Prostate gland (tissue), 2 donors: ENCODE data around the gene KCNK6. TPM values are rescaled to one million over a fixed set of nuclear protein-coding genes. Genes with fewer than 3 reads are reported as not detected.
A peak's percentile ranks its signal among the peaks of the same experiment; 100 is the strongest.

Source experiments
- DNase-seq: peaks from one replicate; pipeline ENCODE4 v3.0.0-alpha.2; 2019; ENCODE audit warnings: low spot score
- H3K27ac ChIP-seq, 2 donors: fragments of 200-600 bp; sonication (generic); 2 replicates each; pipeline ENCODE4 v1.5.1; 2017 to 2019
- H3K27me3 ChIP-seq: fragments of 200-600 bp; sonication (generic); replicated peaks from 2 replicates; pipeline ENCODE4 v1.5.1; 2019; ENCODE audit not compliant: insufficient read depth
- H3K36me3 ChIP-seq, 2 donors: fragments of 200-600 bp; sonication (generic); 1 replicate in 1 of 2; 2 replicates in 1 of 2; pipeline versions ENCODE4 v1.5.1 to v1.8.1; 2017 to 2019
- H3K4me1 ChIP-seq: fragments of 200-600 bp; sonication (generic); replicated peaks from 2 replicates; pipeline ENCODE4 v1.5.1; 2019
- H3K4me3 ChIP-seq, 2 donors: fragments of 200-600 bp; sonication (generic); 2 replicates each; pipeline ENCODE4 v1.5.1; 2017 to 2019
- H3K9me3 ChIP-seq: fragments of 200-600 bp; sonication (generic); 2 replicates; pipeline ENCODE4 v1.5.1; 2017
- CTCF ChIP-seq, 4 experiments: fragments of 200-600 bp in 2 of 4; fragments of 450-650 bp in 2 of 4; sonication (generic) in 2 of 4; IDR thresholded peaks; 1 replicate in 3 of 4; 2 replicates in 1 of 4; pipeline ENCODE4 v1.5.1; 2016 to 2019; ENCODE audit warnings: antibody characterized with exemption in 4 of 4, mild to moderate bottlenecking in 2 of 4, moderate library complexity in 2 of 4
- POLR2A ChIP-seq: fragments of 450-650 bp; IDR thresholded peaks from one replicate; pipeline ENCODE4 v1.6.1; 2016; ENCODE audit warnings: antibody characterized with exemption, mild to moderate bottlenecking
- POLR2AphosphoS5 ChIP-seq: sonication (generic); formaldehyde crosslinking; IDR thresholded peaks from one replicate; pipeline ENCODE4 v1.6.1; 2017; ENCODE audit warnings: antibody characterized with exemption
- whole genome bisulfite sequencing: methylation state at CpG from one replicate; pipeline ENCODE4 v1.1.5; 2018; 5-methylcytosine and 5-hydroxymethylcytosine counted together
- intact Hi-C: fragments of 100-400 bp; cut with DNase I; formaldehyde crosslinking; loops from one replicate; pipeline ENCODE4 v1.14.2; 2022
- total RNA-seq, 2 donors: library from RNA; depleted of rRNA; stranded (reverse); fragments of >200 nt; gene quantifications; one replicate each; pipeline ENCODE4 v1.1.0, GENCODE V29; 2016

The KCNK6 gene
- total RNA-seq, 2 donors from 2014 or later, result 5.9 to 7.3 TPM

DNA sequence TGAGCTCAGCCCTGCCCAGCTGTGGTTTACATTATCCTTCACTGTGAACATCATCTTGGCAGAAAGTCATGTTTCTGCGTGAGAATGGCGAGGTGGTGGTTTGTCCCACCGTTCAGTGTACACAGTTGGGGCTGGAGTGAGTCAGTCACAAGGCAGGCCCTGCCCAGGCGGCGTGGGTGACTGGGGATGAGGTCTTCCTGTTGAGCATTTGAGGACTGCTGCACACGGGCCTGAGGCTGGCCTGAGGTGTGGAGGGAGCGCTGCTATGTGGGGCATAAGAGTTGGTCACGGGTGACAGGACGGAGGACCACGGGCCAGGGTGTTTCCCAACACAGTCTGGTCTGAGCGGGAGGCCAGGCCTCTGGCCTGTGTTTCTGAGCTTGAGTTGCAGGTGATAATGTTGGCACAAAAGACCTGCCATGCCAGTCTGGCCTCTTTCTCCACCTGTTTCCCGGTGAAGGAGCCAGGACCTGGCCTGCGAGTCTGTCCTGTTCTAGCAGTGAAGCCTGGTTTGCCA, 29.0 kb upstream of the KCNK6 start:
- peak; percentile 96 for DNase-seq
- no peaks in the 10 kb centered on the region for H3K9me3 ChIP-seq
- intact Hi-C loops, result no loop called here
- H3K4me1 ChIP-seq, result peaks cover 23% of the 10 kb centered on the region
- no peaks in the 10 kb centered on the region for H3K27me3 ChIP-seq
- no peak overlapping the region for H3K4me3 ChIP-seq
- 34% methylated on average over 13 of the region's 13 CpGs for WGBS
- H3K27ac ChIP-seq, result peak overlapping the region; percentile 80 to 83
- TF ChIP-seq POLR2AphosphoS5 (peak; percentile 94), POLR2A (no peak)
- H3K36me3 ChIP-seq, result peaks cover 0 to 7% of the 10 kb centered on the region in 2 donors

GRCh38 chr19:38291855-38292254, 27.8 kb upstream of the KCNK6 start:
- TF ChIP-seq POLR2A (no peak), CTCF (IDR thresholded peaks at IDR 0.05) (peak in 1 of 4 experiments; percentile 19)
- H3K9me3 ChIP-seq, result no peaks in the 10 kb centered on the region
- H3K36me3 ChIP-seq, result peaks cover 0 to 7% of the 10 kb centered on the region in 2 donors
- intact Hi-C loops, result no loop called here
- peak; percentile 46 for DNase-seq
- H3K27ac ChIP-seq, result peak overlapping the region; percentile 80 to 83
- H3K27me3 ChIP-seq, result no peaks in the 10 kb centered on the region
- H3K4me3 ChIP-seq, result no peak overlapping the region
- H3K4me1 ChIP-seq, result peaks cover 23% of the 10 kb centered on the region
- 55% methylated on average over 14 of the region's 15 CpGs for WGBS

GRCh38 chr19:38293281-38293680, 26.4 kb upstream of the KCNK6 start:
- 80% methylated on average over 9 of the region's 9 CpGs for WGBS
- no peak for DNase-seq
- Histone ChIP-seq H3K4me3 (no peak overlapping the region), H3K27ac (peak overlapping the region in 1 of 2 donors; percentile 80), H3K4me1 (peaks cover 23% of the 10 kb centered on the region), H3K36me3 (peaks cover 0 to under 1% of the 10 kb centered on the region in 2 donors), H3K27me3 (no peaks in the 10 kb centered on the region), H3K9me3 (no peaks in the 10 kb centered on the region)
- intact Hi-C loops, result no loop called here
- TF ChIP-seq POLR2AphosphoS5, result no peak
- no peak for TF ChIP-seq CTCF (IDR thresholded peaks at IDR 0.05)
- no peak for TF ChIP-seq POLR2A

DNA sequence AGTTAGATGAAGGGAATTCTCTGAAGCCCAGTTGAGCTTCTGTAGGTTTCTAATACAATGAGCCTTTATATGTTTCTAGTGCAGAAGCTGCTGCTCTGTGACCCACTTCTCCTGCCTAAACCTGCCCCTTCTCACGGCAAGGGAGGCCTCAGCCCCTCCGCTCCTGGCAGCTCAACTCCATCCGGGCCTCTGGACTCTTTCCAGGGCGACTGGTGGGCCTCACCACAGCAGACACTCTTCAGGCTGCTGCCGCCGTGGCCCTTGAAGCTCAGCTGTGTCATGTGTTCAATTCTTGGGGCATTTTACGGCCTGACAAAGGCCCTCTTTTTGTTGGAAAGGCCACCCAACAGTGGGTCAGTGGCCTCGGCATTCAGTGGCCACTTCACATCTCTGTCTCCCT, 25.6 kb upstream of the KCNK6 start:
- Histone ChIP-seq H3K27me3 (no peaks in the 10 kb centered on the region), H3K9me3 (no peaks in the 10 kb centered on the region), H3K4me3 (no peak overlapping the region), H3K36me3 (no peaks in the 10 kb centered on the region), H3K27ac (no peak overlapping the region), H3K4me1 (peaks cover 24% of the 10 kb centered on the region)
- TF ChIP-seq CTCF (IDR thresholded peaks at IDR 0.05) (no peak), POLR2AphosphoS5 (no peak), POLR2A (no peak)
- DNase-seq, result no peak
- 58% methylated on average over 8 of the region's 8 CpGs for WGBS
- intact Hi-C loops, result no loop called here

DNA sequence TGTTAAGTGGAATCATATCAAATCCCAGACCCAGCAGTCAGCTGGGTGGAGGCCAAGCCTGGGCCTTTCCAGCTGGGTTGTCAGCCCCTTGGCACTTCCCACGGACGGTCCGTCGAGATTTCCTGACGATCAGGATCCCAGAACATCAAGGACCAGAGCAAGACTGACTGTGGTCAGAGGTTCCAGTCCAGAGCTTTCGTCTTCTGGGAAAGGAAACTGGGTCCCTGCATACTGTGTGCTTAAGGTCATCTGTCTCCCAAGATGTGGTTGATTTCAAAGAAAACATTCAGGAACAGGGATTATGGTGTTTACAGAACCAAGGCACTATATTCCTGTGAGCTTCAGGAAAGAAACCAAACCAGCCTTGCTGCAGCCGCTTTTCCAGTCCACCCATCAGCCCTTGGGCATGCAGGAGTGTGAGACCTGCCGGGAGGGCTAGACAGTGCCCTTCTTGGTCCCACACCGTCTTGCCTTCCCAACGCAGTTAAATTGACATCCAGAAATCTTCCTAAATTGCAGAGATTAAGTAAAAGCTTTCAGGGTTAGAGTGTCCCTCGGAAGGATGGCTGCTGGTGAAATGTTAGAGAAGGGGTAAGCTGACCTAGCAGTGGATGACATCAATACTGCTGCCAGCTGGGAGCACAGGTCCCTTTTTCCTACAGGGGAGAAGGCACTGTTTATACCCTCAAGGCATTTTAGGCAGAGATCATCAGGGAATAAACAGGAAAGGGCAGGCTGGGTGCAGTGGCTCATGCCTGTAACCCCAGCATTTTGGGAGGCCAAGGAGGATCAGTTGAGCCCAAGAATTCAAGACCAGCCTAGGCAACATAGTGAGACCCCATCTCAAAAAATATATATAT, 20.6 kb upstream of the KCNK6 start:
- TF ChIP-seq CTCF (IDR thresholded peaks at IDR 0.05) (no peak), POLR2AphosphoS5 (peak; percentile 75)
- peak overlapping the region; percentile 68 to 76 for H3K27ac ChIP-seq

More for the DNA sequence above, 20.6 kb upstream of the KCNK6 start:
- DNase-seq, result peak; percentile 57
- no peaks in the 10 kb centered on the region for H3K9me3 ChIP-seq
- no peak overlapping the region for H3K4me3 ChIP-seq
- no peaks in the 10 kb centered on the region for H3K36me3 ChIP-seq
- peaks cover 5% of the 10 kb centered on the region for H3K4me1 ChIP-seq
- no peaks in the 10 kb centered on the region for H3K27me3 ChIP-seq
- WGBS, result 32% methylated on average over 11 of the region's 11 CpGs
- intact Hi-C loops, result no loop called here
